ENCODE data around the gene WDR83. TPM values are rescaled to one million over a fixed set of nuclear protein-coding genes. Genes with fewer than 3 reads are reported as not detected.

Gene WDR83
- total and polyA plus RNA-seq, 2 of the 4 experiments (the other 2 are of a cell fraction): 5.9 to 8.9 TPM

DNA sequence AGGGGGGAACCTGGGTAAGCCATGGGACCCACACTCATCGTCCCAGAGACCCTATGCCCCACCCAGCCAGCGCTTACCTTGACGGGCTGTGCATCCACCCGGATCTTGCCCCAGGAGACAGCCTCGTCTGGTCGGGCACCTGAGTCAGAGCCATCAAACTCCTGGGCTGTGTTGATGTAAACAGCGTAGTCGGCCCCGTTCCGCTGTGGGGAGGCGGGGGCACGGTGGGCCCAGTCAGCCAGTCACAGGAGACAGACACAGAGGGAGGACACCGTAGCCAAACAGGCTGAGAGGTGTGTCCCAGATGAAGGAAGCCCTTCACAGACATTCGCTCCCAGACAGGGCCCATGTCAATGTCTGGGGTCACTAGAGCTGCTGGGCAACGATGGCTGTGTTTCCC, 9.3 kb downstream of the WDR83 start:
- no peak overlapping the region for H2BK120ac ChIP-seq (ENCODE audit: low read depth, low read length)
- H2AK5ac ChIP-seq (ENCODE audit: low read depth, low read length): no peak overlapping the region
- no peak overlapping the region for H4K8ac ChIP-seq (ENCODE audit: low read depth in 2 of 2, low read length in 2 of 2)
- no peak overlapping the region for H2BK15ac ChIP-seq (ENCODE audit: low read depth, low read length)
- no peak overlapping the region for H3K4me3 ChIP-seq (ENCODE audit: insufficient read depth, low read depth, low read length)
- no peak overlapping the region for H2BK20ac ChIP-seq (ENCODE audit: low read depth, low read length)
- H3K23ac ChIP-seq (ENCODE audit: low read depth, low read length): no peak overlapping the region
- H3K27me3 ChIP-seq (ENCODE audit: control insufficient read depth, insufficient read depth, low read length): no peaks in the 10 kb centered on the region
- TF ChIP-seq SMC3 (IDR thresholded peaks at IDR 0.05; ENCODE audit: low read depth, low read length) (no peak), FOS (IDR thresholded peaks at IDR 0.05; ENCODE audit: low read depth, low read length) (no peak), RCOR1 (IDR thresholded peaks at IDR 0.05; ENCODE audit: insufficient replicate concordance, low read length) (no peak), CHD1 (IDR thresholded peaks at IDR 0.05; ENCODE audit: low read depth, low read length) (no peak), POLR2A (IDR thresholded peaks at IDR 0.05; ENCODE audit: low read depth, low read length) (no peak), MXI1 (IDR thresholded peaks at IDR 0.05; ENCODE audit: borderline replicate concordance, low read depth, low read length) (no peak), MAFK (IDR thresholded peaks at IDR 0.05; ENCODE audit: low read depth, low read length) (no peak), NFE2L2 (IDR thresholded peaks at IDR 0.05; ENCODE audit: low read depth, low read length) (no peak), MAZ (IDR thresholded peaks at IDR 0.05; ENCODE audit: borderline replicate concordance, low read depth, low read length) (no peak), BHLHE40 (IDR thresholded peaks at IDR 0.05; ENCODE audit: low read depth, low read length) (no peak), RFX5 (IDR thresholded peaks at IDR 0.05; ENCODE audit: low read depth, low read length) (no peak), CEBPB (IDR thresholded peaks at IDR 0.05; ENCODE audit: low read depth, low read length) (no peak), RAD21 (IDR thresholded peaks at IDR 0.05; ENCODE audit: low read length) (no peak)
- TF ChIP-seq, protein P1, sequence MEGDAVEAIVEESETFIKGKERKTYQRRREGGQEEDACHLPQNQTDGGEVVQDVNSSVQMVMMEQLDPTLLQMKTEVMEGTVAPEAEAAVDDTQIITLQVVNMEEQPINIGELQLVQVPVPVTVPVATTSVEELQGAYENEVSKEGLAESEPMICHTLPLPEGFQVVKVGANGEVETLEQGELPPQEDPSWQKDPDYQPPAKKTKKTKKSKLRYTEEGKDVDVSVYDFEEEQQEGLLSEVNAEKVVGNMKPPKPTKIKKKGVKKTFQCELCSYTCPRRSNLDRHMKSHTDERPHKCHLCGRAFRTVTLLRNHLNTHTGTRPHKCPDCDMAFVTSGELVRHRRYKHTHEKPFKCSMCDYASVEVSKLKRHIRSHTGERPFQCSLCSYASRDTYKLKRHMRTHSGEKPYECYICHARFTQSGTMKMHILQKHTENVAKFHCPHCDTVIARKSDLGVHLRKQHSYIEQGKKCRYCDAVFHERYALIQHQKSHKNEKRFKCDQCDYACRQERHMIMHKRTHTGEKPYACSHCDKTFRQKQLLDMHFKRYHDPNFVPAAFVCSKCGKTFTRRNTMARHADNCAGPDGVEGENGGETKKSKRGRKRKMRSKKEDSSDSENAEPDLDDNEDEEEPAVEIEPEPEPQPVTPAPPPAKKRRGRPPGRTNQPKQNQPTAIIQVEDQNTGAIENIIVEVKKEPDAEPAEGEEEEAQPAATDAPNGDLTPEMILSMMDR (conservative IDR thresholded peaks at IDR 0.05; ENCODE audit: low read depth, low read length): no peak
- TF ChIP-seq, protein P2, sequence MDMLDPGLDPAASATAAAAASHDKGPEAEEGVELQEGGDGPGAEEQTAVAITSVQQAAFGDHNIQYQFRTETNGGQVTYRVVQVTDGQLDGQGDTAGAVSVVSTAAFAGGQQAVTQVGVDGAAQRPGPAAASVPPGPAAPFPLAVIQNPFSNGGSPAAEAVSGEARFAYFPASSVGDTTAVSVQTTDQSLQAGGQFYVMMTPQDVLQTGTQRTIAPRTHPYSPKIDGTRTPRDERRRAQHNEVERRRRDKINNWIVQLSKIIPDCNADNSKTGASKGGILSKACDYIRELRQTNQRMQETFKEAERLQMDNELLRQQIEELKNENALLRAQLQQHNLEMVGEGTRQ (IDR thresholded peaks at IDR 0.05; ENCODE audit: low read depth, low read length): no peak
- TF ChIP-seq, protein P3, sequence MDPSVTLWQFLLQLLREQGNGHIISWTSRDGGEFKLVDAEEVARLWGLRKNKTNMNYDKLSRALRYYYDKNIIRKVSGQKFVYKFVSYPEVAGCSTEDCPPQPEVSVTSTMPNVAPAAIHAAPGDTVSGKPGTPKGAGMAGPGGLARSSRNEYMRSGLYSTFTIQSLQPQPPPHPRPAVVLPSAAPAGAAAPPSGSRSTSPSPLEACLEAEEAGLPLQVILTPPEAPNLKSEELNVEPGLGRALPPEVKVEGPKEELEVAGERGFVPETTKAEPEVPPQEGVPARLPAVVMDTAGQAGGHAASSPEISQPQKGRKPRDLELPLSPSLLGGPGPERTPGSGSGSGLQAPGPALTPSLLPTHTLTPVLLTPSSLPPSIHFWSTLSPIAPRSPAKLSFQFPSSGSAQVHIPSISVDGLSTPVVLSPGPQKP (IDR thresholded peaks at IDR 0.05; ENCODE audit: borderline replicate concordance, low read depth, low read length): no peak
- no peak overlapping the region for H3K56ac ChIP-seq (ENCODE audit: extremely low read depth, insufficient read depth, low read length)
- in situ Hi-C loops (cut with MboI; ENCODE audit: low sequenced_read_pairs): no loop called here
- no peak overlapping the region for H3K4ac ChIP-seq (ENCODE audit: low read depth, low read length)
- dilution Hi-C loops (cut with HindIII; ENCODE audit: low sequenced_read_pairs, unreplicated experiment): no loop called here
- no peak overlapping the region for H3K4me2 ChIP-seq (ENCODE audit: low read depth, low read length)
- POLR2A ChIA-PET (ENCODE audit: unreplicated experiment): no interaction called here
- no peak for ATAC-seq (ENCODE audit: low read depth)
- no peak overlapping the region for H4K91ac ChIP-seq (ENCODE audit: insufficient read depth, low read depth, low read length)
- no peaks in the 10 kb centered on the region for H3K4me1 ChIP-seq (ENCODE audit: control insufficient read depth, insufficient read depth, low read length)
- H3K9me3 ChIP-seq (ENCODE audit: control insufficient read depth, insufficient read depth, low read length): no peaks in the 10 kb centered on the region
- peaks cover 13 to 47% of the 10 kb centered on the region in 2 experiments for H3K79me1 ChIP-seq (ENCODE audit: low read depth in 1 of 2, low read length in 2 of 2)
- WGBS, 2 experiments (ENCODE audit: extremely low coverage in 2 of 2, insufficient read length in 1 of 2): 88% methylated on average over 10 of the region's 15 CpGs; no CpG with 5 or more reads in 1 of the 2 experiments
- CTCF ChIA-PET: interaction anchor here (0.6 kb wide), 1 partner anchor 930 kb away, joined by 4 read pairs; no protein-coding TSS in a partner anchor
- intact Hi-C loops (cut with micrococcal nuclease): loop anchor here (1.0 kb wide), 2 partner anchors 120 to 171 kb away; no protein-coding TSS in a partner anchor
- H3K14ac ChIP-seq (replicated peaks; ENCODE audit: low read depth, low read length): no peak overlapping the region
- H2AFZ ChIP-seq (replicated peaks; ENCODE audit: low read length, poor library complexity): peak overlapping the region; percentile 56
- no peak overlapping the region for H3K27ac ChIP-seq (ENCODE audit: insufficient read depth, low read length)
- no peak overlapping the region for H2BK5ac ChIP-seq (ENCODE audit: low read depth, low read length, poor library complexity, severe bottlenecking)
- no peak overlapping the region for H3K9ac ChIP-seq (ENCODE audit: low read depth, low read length)
- no peak overlapping the region for H2AK9ac ChIP-seq (replicated peaks; ENCODE audit: low read depth, low read length, poor library complexity)
- no peak for DNase-seq
- H4K20me1 ChIP-seq (ENCODE audit: insufficient read depth, low read length): peaks cover 15% of the 10 kb centered on the region
- peaks cover 7% of the 10 kb centered on the region; the same call in 1 of the 2 replicates for H3K9me1 ChIP-seq (ENCODE audit: insufficient read depth, low read length)
- H3K36me3 ChIP-seq (ENCODE audit: control insufficient read depth, insufficient read depth, low read length): peaks cover 53% of the 10 kb centered on the region
- no peak overlapping the region for H3K18ac ChIP-seq (ENCODE audit: low read depth, low read length)
- no peak overlapping the region for H4K5ac ChIP-seq (ENCODE audit: low read depth, low read length)
- no TSS peak for BruUV-seq (replicated peaks)
